ENCODE data around the gene UBAC2. TPM values are rescaled to one million over a fixed set of nuclear protein-coding genes. Genes with fewer than 3 reads are reported as not detected.

Gene UBAC2
- polyA plus RNA-seq, 3 donors: 59.6 to 113 (median 96.7) TPM

- Mint-ChIP-seq H3K4me3 (no peak overlapping the region), H3K27me3 (ENCODE audit: low read depth in 3 of 3) (no peaks in the 10 kb centered on the region), H3K4me1 (peaks cover 17% of the 10 kb centered on the region), H3K9me3 (no peaks in the 10 kb centered on the region), H3K36me3 (peaks cover 67 to 69% of the 10 kb centered on the region in 2 donors), H3K27ac (peak overlapping the region in 5 of 7 donors; percentile 6 to 82 (median 48))
- no peak overlapping the region for H3K4me2 ChIP-seq (replicated peaks; ENCODE audit: extremely low read depth, low read length, poor library complexity, severe bottlenecking)
- H4K20me1 ChIP-seq (ENCODE audit: insufficient read depth, low read length): no peaks in the 10 kb centered on the region
- no peaks in the 10 kb centered on the region for H3K9me3 ChIP-seq (replicated peaks in 1 of 2; ENCODE audit: control insufficient read depth in 1 of 2, insufficient read depth in 1 of 2, low read length in 2 of 2)
- peaks cover 0 to 7% of the 10 kb centered on the region in 2 donors for H3K4me1 ChIP-seq (ENCODE audit: control insufficient read depth in 1 of 2, insufficient read depth in 2 of 2, low read length in 2 of 2)
- no peak overlapping the region for H2AFZ ChIP-seq (ENCODE audit: insufficient read depth, low read depth, low read length, poor library complexity, severe bottlenecking)
- TF ChIP-seq, protein P1, sequence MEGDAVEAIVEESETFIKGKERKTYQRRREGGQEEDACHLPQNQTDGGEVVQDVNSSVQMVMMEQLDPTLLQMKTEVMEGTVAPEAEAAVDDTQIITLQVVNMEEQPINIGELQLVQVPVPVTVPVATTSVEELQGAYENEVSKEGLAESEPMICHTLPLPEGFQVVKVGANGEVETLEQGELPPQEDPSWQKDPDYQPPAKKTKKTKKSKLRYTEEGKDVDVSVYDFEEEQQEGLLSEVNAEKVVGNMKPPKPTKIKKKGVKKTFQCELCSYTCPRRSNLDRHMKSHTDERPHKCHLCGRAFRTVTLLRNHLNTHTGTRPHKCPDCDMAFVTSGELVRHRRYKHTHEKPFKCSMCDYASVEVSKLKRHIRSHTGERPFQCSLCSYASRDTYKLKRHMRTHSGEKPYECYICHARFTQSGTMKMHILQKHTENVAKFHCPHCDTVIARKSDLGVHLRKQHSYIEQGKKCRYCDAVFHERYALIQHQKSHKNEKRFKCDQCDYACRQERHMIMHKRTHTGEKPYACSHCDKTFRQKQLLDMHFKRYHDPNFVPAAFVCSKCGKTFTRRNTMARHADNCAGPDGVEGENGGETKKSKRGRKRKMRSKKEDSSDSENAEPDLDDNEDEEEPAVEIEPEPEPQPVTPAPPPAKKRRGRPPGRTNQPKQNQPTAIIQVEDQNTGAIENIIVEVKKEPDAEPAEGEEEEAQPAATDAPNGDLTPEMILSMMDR (IDR thresholded peaks at IDR 0.05): no peak
- intact Hi-C loops (cut with micrococcal nuclease): no loop called here
- peaks cover 15% of the 10 kb centered on the region for H3K79me2 ChIP-seq (ENCODE audit: insufficient read depth, low read length)
- peak overlapping the region in 1 of 2 donors; percentile 16 for H3K27ac ChIP-seq (ENCODE audit: low read depth in 1 of 2, low read length in 2 of 2)
- no peaks in the 10 kb centered on the region for H3K27me3 ChIP-seq (ENCODE audit: control insufficient read depth in 2 of 2, insufficient read depth in 2 of 2, low read length in 2 of 2)
- peaks cover 45 to 64% of the 10 kb centered on the region in 2 donors for H3K36me3 ChIP-seq (replicated peaks in 1 of 2; ENCODE audit: control insufficient read depth in 1 of 2, insufficient read depth in 2 of 2, low read length in 2 of 2)
- no peak for DNase-seq
- WGBS (ENCODE audit: insufficient coverage): no CpG with 5 or more reads among the region's 16 CpGs
- no peak overlapping the region for H3K9ac ChIP-seq (ENCODE audit: insufficient read depth, low read length, poor library complexity, severe bottlenecking)
- H3K4me3 ChIP-seq (replicated peaks in 1 of 3; ENCODE audit: low read depth in 2 of 3, low read length in 3 of 3): no peak overlapping the region
Measured at GRCh38 chr13:99367663-99368448, 167.2 kb downstream of the UBAC2 start.

- Mint-ChIP-seq H3K27ac (peak overlapping the region in 2 of 7 donors; percentile 49 to 63), H3K4me1 (peaks cover 35% of the 10 kb centered on the region), H3K27me3 (ENCODE audit: low read depth in 3 of 3) (no peaks in the 10 kb centered on the region), H3K9me3 (no peaks in the 10 kb centered on the region), H3K4me3 (no peak overlapping the region), H3K36me3 (peaks cover 71 to 78% of the 10 kb centered on the region in 2 donors)
- 96% methylated on average over 5 of the region's 12 CpGs for WGBS (ENCODE audit: insufficient coverage)
- peaks cover 43 to 60% of the 10 kb centered on the region in 2 donors for H3K36me3 ChIP-seq (replicated peaks in 1 of 2; ENCODE audit: control insufficient read depth in 1 of 2, insufficient read depth in 2 of 2, low read length in 2 of 2)
- no peak overlapping the region for H3K27ac ChIP-seq (ENCODE audit: low read depth in 1 of 2, low read length in 2 of 2)
- H3K9ac ChIP-seq (ENCODE audit: insufficient read depth, low read length, poor library complexity, severe bottlenecking): no peak overlapping the region
- H3K4me3 ChIP-seq (replicated peaks in 1 of 3; ENCODE audit: low read depth in 2 of 3, low read length in 3 of 3): no peak overlapping the region
- peaks cover 11 to 21% of the 10 kb centered on the region in 2 donors for H3K4me1 ChIP-seq (ENCODE audit: control insufficient read depth in 1 of 2, insufficient read depth in 2 of 2, low read length in 2 of 2)
- H3K27me3 ChIP-seq (ENCODE audit: control insufficient read depth in 2 of 2, insufficient read depth in 2 of 2, low read length in 2 of 2): no peaks in the 10 kb centered on the region
- H3K79me2 ChIP-seq (ENCODE audit: insufficient read depth, low read length): peaks cover 6% of the 10 kb centered on the region
- no peaks in the 10 kb centered on the region for H3K9me3 ChIP-seq (replicated peaks in 1 of 2; ENCODE audit: control insufficient read depth in 1 of 2, insufficient read depth in 1 of 2, low read length in 2 of 2)
- H2AFZ ChIP-seq (ENCODE audit: insufficient read depth, low read depth, low read length, poor library complexity, severe bottlenecking): no peak overlapping the region
- no peaks in the 10 kb centered on the region for H4K20me1 ChIP-seq (ENCODE audit: insufficient read depth, low read length)
- intact Hi-C loops (cut with micrococcal nuclease): loop anchor here (10.0 kb wide), 2 partner anchors 46 to 86 kb away; no protein-coding TSS in a partner anchor
- TF ChIP-seq, protein P1 (IDR thresholded peaks at IDR 0.05): no peak
- H3K4me2 ChIP-seq (replicated peaks; ENCODE audit: extremely low read depth, low read length, poor library complexity, severe bottlenecking): no peak overlapping the region
- no peak for DNase-seq
Measured at GRCh38 chr13:99370481-99371275, 170.0 kb downstream of the UBAC2 start.

All from CD14-positive monocyte (primary cell).